ENCODE data around the gene CEND1.

DNA sequence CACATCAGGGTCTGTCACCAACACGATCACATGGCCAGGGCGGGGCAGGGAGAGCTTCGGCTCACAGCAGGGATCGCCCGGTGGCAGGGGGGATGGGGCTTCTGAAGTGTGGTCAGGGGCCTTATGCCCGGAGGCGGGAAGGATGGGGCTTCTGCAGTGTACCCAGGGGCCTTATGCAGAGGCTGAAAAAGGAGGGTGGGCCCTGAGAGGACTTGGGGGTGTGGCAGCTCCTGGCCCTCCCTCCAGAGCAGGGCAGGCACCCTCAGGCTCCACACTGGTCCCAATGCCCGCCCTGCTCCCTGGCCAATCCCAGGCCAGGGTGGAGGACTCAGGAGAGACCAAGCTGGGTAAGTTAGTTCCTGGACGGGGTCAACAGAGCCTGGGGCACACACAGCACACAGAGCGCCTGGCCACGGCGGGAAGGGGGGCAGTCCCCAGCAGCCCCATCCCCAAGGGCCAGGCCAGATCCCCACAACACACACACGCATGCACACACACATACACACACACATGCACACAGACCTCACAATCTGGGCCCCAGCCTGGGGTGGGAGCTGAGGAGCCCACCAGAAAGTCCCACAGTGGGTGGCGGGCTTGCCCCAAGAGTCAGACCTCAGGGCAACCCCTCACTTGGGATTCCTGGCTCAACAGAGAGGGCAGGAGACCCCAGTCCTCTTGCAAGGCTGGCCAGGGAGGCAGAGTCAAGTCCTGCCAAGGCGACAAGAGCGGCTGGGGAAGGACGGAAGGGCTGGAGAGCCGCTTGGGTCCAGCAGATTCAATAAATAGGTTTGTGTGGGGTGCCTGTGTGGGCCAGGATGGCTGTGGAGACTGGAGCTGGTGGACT, 1.1 kb upstream of the CEND1 start:
- TF ChIP-seq EZH2phosphoT487 (IDR thresholded peaks at IDR 0.05; ENCODE audit: low read length) (no peak), EZH2 (optimal IDR thresholded peaks at IDR 0.05; ENCODE audit: low read depth, low read length) (no peak)
- TF ChIP-seq, protein P1, sequence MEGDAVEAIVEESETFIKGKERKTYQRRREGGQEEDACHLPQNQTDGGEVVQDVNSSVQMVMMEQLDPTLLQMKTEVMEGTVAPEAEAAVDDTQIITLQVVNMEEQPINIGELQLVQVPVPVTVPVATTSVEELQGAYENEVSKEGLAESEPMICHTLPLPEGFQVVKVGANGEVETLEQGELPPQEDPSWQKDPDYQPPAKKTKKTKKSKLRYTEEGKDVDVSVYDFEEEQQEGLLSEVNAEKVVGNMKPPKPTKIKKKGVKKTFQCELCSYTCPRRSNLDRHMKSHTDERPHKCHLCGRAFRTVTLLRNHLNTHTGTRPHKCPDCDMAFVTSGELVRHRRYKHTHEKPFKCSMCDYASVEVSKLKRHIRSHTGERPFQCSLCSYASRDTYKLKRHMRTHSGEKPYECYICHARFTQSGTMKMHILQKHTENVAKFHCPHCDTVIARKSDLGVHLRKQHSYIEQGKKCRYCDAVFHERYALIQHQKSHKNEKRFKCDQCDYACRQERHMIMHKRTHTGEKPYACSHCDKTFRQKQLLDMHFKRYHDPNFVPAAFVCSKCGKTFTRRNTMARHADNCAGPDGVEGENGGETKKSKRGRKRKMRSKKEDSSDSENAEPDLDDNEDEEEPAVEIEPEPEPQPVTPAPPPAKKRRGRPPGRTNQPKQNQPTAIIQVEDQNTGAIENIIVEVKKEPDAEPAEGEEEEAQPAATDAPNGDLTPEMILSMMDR (IDR thresholded peaks at IDR 0.05; ENCODE audit: low read length) = no peak

All from MM.1S (cell line).